ENCODE results near the gene CSGALNACT2.
A peak's percentile ranks its signal among the peaks of the same experiment; 100 is the strongest.

The CSGALNACT2 gene

DNA sequence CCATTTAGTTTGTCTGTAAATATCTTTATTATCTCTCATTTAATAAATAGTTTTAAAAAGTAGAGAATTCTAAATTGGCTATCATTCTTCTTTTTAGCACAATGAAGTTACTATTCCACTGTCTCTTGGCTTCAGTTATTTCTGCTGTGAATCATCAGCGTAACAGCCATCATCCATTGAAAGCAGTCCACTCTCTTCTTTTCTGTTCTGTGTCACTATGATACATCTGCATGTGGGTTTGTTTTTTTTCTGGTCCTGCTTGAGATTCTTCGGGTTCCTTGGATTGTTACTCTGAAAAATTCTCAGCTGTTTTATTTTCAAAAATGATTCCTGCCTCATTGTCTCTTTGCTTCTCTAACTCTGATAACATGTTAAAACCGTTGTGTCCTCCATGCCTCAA is 52.5 kb downstream of the CSGALNACT2 start:
- no peak for DNase-seq

GRCh38 chr10:43192884-43193283 is 54.6 kb downstream of the CSGALNACT2 start:
- DNase-seq, result no peak

DNA sequence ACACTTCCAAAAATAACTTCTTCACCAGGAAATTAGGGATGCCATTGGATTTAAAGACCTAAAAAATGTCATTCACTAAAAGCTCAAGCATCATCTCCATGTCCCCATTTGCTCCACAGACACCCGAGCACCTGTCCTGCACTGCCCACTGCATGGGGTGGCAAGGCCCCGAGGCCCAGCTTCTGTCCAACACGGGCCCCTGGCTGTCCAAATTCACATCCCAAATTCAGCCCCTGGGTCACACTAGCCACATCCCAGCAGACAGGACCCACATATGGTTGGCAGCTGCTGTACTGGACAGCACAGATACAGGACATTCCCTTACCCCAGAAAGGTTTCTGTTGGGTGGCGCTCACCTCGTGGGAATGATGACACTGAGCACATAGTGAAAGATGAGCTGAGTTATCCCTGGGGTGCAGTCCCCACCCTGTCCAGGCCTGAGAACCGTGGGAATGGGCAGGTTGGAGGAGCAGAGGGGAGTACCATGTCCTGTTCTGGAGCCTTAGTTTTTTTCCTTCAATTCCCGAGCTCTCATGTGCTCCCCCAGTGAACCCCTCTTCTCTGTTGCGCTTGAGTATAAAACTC is 55.3 kb downstream of the CSGALNACT2 start:
- no peak for DNase-seq

DNA sequence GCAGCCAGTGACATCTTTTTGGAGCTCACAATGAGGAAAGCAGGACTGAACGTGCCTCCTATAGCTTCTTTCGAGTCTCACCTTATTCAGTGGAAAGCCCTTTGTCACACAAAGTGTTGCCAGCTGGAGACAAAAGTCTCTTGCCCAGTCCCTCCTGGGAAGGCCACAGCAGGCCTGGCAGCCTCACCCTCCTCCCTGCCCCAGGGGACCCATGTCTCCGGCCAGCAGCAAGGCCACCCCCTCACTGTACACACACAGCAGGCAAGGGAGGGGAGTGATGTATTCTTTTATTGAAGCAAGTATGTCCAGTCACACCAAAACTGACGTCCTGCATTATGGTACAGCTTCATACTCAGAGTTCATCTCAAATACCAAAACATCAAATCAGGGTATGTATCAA is 56.0 kb downstream of the CSGALNACT2 start:
- no peak for DNase-seq

DNA sequence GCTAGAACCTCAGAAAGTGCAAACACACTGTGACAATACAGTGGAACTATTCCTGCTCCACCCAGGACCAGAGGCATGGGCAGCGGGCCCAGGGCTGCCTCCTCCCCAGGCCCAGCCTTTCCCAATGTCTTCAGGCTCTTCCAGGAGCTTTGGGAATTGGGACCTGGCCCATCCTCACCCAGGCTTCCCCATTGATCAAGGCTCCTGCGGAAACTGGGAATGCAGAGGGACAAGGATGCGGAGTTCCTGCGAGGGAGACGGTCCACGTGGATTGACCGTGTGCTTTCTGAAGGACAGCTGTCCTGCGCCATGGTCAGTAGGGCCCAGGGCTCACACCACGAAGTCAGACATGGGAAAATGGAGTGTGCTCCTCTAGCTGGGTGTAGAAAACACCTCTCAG is 56.6 kb downstream of the CSGALNACT2 start:
- no peak for DNase-seq

DNA sequence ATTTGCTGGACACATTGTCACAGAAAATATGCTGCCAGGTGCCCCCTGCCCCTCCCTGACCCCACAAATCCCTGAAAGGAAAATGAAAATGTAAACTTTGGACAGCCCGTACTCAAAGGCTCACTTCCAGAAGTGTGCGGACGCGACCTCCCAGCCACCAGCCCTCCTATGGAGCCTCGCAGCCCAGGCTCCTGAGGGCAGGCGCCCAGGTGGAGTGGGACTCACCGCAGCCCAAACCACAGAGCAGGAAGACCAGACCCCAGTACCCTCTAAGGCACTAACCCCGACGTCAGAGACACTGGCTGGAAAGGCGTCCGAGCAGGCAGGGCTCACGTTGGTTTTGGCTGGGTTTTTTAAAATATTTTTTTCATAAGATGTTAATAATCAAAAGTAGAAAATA is 57.3 kb downstream of the CSGALNACT2 start:
- DNase-seq, result no peak

- no peak for DNase-seq
These were observed 58.1 kb downstream of the CSGALNACT2 start for GRCh38 chr10:43196131-43196980.

DNA sequence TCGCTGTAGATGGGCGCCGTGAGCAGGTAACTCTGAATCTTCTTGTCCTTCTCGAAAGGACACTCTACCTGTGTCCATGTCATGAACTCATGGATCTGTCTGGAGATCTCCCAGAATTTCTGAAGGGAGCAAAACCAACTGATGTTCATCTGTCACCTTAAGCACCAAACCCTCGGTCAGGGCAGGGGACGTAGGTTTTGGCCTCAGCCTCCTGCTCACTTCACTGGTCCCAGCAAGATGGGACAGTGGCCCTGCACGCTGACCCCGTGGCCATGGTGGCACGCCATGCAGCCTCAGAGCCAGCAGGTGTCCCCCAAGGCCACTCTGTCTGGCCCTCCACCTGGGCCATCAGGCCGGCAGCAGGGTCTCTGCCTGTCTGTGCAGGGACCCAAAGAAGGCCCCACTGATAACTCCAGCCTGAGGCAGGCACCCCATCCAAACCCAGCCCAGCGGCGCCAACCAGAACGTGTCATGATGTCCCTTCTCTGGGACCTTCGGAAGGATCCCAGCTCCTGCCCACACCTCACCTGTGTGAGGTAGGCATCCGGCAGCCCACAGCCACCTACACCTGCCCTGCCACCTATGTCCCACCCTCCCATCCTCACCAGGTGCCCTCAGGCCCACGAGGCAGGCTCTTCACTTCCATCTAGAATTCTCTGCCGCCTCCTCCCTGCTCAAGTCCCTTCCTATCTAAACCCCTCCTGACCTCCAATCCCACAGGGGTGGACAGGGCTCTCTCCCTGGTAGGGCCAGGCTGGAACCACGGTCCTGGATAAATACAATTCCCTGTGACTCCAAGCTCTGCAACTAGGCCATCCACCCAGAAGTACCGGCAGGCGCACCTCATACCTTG is 59.0 kb downstream of the CSGALNACT2 start:
- no peak for DNase-seq

GRCh38 chr10:43197834-43198681 is 59.8 kb downstream of the CSGALNACT2 start:
- no peak for DNase-seq

DNA sequence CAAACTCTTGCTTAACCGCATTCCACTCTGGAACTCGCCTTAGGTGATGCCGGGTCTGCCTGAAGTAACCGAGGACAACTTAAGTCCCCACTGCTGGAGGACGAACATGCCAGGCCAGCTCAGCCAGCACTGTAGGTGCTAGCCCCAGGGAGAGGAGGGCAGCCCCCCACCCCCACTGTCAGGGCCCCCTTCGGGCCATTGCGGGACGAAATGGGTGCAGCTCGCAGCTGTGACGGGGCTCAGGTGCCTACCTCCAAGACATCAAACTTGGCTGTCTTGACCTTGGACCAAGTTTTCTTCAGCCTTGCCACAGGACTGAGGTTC is 60.4 kb downstream of the CSGALNACT2 start:
- no peak for DNase-seq

GRCh38 chr10:43199088-43199683 is 60.9 kb downstream of the CSGALNACT2 start:
- no peak for DNase-seq

DNA sequence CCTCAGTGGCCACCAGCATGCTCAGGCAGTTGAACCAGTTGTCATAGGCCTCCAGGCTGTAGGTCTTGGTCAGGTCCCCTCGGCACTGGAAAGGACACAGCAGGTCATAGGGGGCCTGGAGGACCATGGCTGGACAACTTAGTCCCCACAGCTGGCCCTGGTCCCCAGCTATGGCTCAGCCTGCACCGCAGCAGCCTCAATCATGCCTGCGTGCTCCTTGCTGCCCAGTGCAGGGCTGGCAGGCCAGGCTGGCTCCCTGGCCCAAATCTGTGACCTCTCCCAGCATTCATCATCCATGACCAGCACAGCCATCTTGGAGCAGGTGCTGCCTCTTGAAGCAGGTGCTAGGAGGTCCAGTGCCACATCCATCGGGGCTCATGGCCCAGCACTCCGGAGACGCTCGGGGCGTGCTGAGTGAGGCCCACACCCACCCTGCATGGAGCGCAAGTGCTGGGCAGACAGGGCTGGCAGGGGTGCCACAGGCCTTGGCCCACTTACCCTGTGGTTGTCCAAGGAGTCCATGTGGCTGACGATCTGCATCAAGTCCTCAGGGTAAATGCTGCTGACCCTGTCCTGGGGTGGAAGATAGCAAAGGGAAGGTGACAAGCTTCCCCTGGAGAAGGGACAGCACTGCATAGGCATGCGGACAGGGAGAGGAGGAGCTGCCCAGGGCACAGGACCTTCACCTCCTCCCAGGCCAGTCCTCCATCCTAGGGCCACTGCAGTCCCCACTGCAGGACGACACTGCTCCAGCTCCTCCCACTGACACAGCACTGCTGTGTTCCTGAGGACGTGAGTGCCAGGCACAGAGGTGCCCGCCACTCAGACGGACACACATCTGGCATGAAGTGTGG is 61.7 kb downstream of the CSGALNACT2 start:
- DNase-seq, result no peak

DNA sequence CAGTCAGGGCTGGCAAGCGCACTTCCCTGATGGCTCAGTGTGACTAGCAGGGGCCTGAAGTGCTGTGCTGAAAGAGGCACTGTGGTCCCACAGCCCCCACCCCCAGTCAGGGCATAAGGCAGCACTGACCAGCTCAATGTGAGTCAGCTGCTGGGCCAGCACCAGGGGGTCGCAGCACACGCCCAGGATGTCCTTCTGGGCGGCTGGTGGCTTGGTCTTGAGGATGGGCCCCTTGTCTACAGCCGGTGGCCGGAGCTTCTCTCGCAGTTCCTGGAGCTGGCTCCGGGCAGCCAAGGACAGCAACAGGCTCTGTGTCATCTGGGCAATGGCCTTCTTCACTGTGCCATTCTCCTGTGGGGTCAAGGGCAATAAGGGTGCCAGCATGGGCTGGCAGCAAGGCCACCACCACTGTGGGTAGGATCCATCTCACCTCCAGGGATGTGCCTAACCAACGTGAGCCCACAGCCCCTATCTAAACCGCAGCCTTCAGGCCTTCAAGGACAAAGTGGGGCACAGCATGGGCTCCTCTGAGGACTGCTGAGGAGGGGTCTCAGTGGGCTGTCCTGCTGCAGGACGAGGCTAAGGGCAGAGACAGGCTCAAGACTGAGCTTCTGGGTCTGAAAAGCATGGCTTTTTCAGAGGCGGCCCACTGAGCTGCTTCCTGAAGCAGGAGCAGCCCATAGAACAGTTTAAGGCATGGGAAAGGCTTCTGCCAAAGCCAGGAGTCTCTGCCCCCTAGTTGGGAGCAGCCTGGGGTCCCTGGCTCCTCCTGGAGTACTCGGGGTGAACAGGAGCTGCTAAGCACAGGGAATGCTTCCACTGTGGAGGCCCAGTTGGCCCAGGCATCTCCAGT is 62.5 kb downstream of the CSGALNACT2 start:
- DNase-seq, result no peak

DNA sequence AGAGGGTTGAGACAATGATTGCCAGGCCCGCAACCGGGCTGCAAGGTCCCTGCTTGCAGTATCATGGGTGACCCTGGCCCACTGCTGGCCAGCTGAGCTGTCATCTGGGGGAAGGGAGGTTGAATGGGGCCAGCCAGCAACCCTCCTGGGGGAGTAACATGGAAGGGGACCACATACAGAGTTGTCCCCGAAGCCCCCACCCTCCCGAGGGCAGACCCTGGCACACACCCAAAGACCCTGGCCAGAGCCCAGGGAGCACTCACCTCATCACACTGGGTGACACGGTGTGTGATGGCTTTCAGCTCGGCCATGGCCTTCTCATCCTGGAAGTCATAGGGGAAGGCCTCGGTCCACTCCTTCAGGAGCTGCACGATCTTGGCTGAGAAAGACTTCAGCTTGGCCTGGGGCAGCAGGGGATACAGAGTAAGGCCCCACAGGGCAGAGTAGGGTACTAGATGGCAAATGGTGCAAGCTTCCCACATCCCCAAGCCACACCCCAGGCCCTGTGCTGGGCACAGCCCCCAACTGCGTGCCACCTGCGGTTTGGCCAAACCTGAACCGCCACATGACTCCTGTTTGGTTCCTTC is 63.4 kb downstream of the CSGALNACT2 start:
- DNase-seq, result no peak

DNA sequence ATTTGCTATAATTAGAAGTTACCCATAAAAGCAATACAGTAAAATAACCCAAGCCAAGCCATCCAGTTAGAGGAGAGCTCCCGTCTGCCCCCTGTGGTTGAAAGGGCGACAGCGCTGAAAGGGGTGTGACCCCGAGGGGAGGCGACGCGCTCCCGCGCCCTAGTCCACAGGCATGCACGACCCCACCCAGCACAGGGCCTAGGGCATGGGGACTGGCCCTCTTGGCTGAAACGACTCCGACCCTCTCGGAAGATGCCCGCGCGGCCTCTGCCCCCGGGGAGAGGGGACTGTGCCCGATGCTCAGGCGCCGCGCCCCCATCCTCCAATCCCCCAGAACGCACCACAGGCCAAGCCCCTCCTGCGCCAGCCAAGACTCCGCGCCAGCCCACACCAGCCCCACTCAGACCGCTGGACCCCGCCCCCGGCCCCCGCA is 64.0 kb downstream of the CSGALNACT2 start:
- DNase-seq, result peak; percentile 51

GRCh38 chr10:43202657-43203447 is 64.6 kb downstream of the CSGALNACT2 start:
- DNase-seq, result peak; percentile 30

GRCh38 chr10:43203448-43204041 is 65.3 kb downstream of the CSGALNACT2 start:
- DNase-seq, result no peak

DNA sequence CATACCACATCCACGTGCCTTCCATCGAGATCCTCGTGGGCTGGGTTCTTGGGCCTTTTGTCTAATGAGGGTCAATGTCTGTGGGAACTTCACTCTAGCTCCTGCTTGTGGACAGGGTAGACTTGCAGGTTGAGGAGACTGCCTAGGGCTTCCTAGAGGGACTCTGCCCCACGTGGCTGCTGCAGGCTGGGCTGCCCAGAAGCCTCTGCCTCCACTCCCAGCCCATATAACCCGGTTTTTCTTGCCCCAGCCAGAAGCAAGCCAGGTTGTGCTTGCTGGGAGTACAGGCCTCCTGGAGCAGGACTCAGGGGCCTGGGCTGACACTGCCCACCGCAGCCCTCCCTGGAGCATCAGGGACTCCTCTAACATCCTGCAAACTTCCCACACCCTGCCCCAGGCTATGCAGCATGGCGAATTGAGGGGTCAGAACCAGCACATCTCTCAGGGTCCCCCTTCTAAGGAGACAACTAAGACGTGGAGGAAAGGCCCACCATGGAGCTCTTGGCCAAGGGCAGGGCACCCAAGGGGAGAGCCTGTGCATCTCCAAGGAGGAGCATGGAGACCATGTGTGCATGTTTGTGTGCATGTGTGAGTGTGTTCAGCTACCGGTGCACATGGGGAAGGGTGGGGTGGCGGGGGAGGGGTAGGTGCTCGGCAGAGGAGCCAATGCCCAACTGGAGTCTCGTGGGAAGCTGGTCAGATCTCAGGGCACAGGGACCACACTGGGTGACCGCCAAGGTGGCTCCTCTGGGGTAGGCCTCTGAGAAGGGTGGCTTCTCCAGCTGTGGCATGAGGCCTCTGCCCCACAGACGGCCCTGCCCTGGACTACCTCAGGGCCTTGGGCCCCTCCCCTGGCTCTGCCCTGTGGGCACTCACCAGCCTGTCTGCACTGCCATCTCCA is 66.0 kb downstream of the CSGALNACT2 start:
- no peak for DNase-seq
